HEK293 (cell line): Measurements from ENCODE around the gene ZNF79.

Experiments
- CTCF ChIA-PET: fragments of 350-600 bp; formaldehyde crosslinking; extraction: SDS; loops from one replicate; lab custom pipeline; 2021; ENCODE audit warnings: antibody characterized with exemption; lab: Yijun Ruan, JAX
- POLR2A ChIA-PET: fragments of 300-600 bp; formaldehyde crosslinking; extraction: SDS; loops from one replicate; lab custom pipeline; 2020; ENCODE audit warnings: antibody characterized with exemption, inconsistent platforms; lab: Yijun Ruan, JAX
- H3K27ac ChIP-seq: fragments of 200-500 bp; sonication (Bioruptor generic); 2 replicates; pipeline ENCODE4 v1.5.1; 2014; ENCODE audit warnings: low read depth, low read length, control low read depth, inconsistent platforms; ENCODE audit errors: extremely low read depth
- H3K36me3 ChIP-seq, 2 experiments: fragments of 200-500 bp in 1 of 2; sonication (Bioruptor generic) in 1 of 2; 1 replicate in 1 of 2; 2 replicates in 1 of 2; pipeline ENCODE4 v1.5.1; 2014 to 2017; ENCODE audit warnings: inconsistent platforms in 2 of 2, low read length in 2 of 2; ENCODE audit not compliant: control insufficient read depth in 2 of 2, insufficient read depth in 1 of 2
- H3K4me1 ChIP-seq: fragments of 200-500 bp; sonication (Bioruptor generic); 2 replicates; pipeline ENCODE4 v1.5.1; 2014; ENCODE audit warnings: mild to moderate bottlenecking, low read length, inconsistent platforms; ENCODE audit not compliant: control insufficient read depth, insufficient read depth
- H3K4me3 ChIP-seq: 2 replicates; pipeline ENCODE4 v1.5.1; 2011; ENCODE audit warnings: low read depth, mild to moderate bottlenecking, control low read depth, low read length, moderate library complexity
- H3K9me3 ChIP-seq: fragments of 200-500 bp; sonication (Bioruptor generic); 2 replicates; pipeline ENCODE4 v1.5.1; 2014; ENCODE audit warnings: low read depth, low read length, inconsistent platforms; ENCODE audit not compliant: control insufficient read depth, insufficient read depth
- EGR2 ChIP-seq: fragments of 450-650 bp; formaldehyde crosslinking; IDR thresholded peaks from 2 replicates; pipeline ENCODE4 v1.5.1; 2016; ENCODE audit warnings: low read depth, missing biosample characterization, missing genetic modification characterization
- GLI2 ChIP-seq: fragments of 450-650 bp; formaldehyde crosslinking; IDR thresholded peaks from 2 replicates; pipeline ENCODE4; 2017; ENCODE audit warnings: missing biosample characterization, missing genetic modification characterization, low read depth, borderline replicate concordance
- KLF10 ChIP-seq: fragments of 450-650 bp; IDR thresholded peaks from 2 replicates; pipeline ENCODE4 v1.5.1; 2018; ENCODE audit warnings: missing biosample characterization, mild to moderate bottlenecking, missing genetic modification characterization
- PRDM4 ChIP-seq: fragments of 450-650 bp; formaldehyde crosslinking; IDR thresholded peaks from 2 replicates; pipeline ENCODE4 v1.5.1; 2017; ENCODE audit warnings: missing biosample characterization, missing genetic modification characterization
- REPIN1 ChIP-seq: fragments of 450-650 bp; formaldehyde crosslinking; IDR thresholded peaks from 2 replicates; pipeline ENCODE4 v1.5.1; 2017; ENCODE audit warnings: missing biosample characterization, missing genetic modification characterization, low read depth
- ZBTB1 ChIP-seq: fragments of 450-650 bp; formaldehyde crosslinking; IDR thresholded peaks from 2 replicates; pipeline ENCODE4 v1.5.1; 2016; ENCODE audit warnings: missing biosample characterization, missing genetic modification characterization
- ZBTB21 ChIP-seq: fragments of 450-650 bp; formaldehyde crosslinking; IDR thresholded peaks from 2 replicates; pipeline ENCODE4 v1.5.1; 2017; ENCODE audit warnings: missing biosample characterization, missing genetic modification characterization
- ZBTB49 ChIP-seq: fragments of 450-650 bp; formaldehyde crosslinking; IDR thresholded peaks from 2 replicates; pipeline ENCODE4 v1.5.1; 2016; ENCODE audit warnings: missing biosample characterization, missing genetic modification characterization, low read depth
- ZFHX2 ChIP-seq: fragments of 450-650 bp; formaldehyde crosslinking; conservative IDR thresholded peaks from 2 replicates; pipeline ENCODE4 v1.5.1; 2016; ENCODE audit warnings: missing biosample characterization, missing genetic modification characterization
- ZFP69B ChIP-seq: fragments of 450-650 bp; formaldehyde crosslinking; IDR thresholded peaks from 2 replicates; pipeline ENCODE4 v1.5.1; 2016; ENCODE audit warnings: missing biosample characterization, missing genetic modification characterization
- ZNF132 ChIP-seq: fragments of 450-650 bp; formaldehyde crosslinking; IDR thresholded peaks from 2 replicates; pipeline ENCODE4 v1.5.1; 2017; ENCODE audit warnings: missing biosample characterization, missing genetic modification characterization, borderline replicate concordance
- ZNF140 ChIP-seq: fragments of 450-650 bp; formaldehyde crosslinking; IDR thresholded peaks from 2 replicates; pipeline ENCODE4 v1.5.1; 2016; ENCODE audit warnings: missing biosample characterization, missing genetic modification characterization
- ZNF2 ChIP-seq: fragments of 450-650 bp; formaldehyde crosslinking; IDR thresholded peaks from 2 replicates; pipeline ENCODE4 v1.5.1; 2016; ENCODE audit warnings: missing biosample characterization, missing genetic modification characterization
- ZNF23 ChIP-seq: fragments of 450-650 bp; formaldehyde crosslinking; IDR thresholded peaks from 2 replicates; pipeline ENCODE4 v1.5.1; 2016; ENCODE audit warnings: missing biosample characterization, missing genetic modification characterization, borderline replicate concordance
- ZNF324 ChIP-seq: fragments of 450-650 bp; formaldehyde crosslinking; IDR thresholded peaks from 2 replicates; pipeline ENCODE4 v1.5.1; 2016; ENCODE audit warnings: missing biosample characterization, missing genetic modification characterization
- ZNF37A ChIP-seq: fragments of 450-650 bp; IDR thresholded peaks from 2 replicates; pipeline ENCODE4 v1.5.1; 2018; ENCODE audit warnings: missing biosample characterization, missing genetic modification characterization
- ZNF416 ChIP-seq: fragments of 450-650 bp; formaldehyde crosslinking; IDR thresholded peaks from 2 replicates; pipeline ENCODE4 v1.5.1; 2016; ENCODE audit warnings: missing biosample characterization, missing genetic modification characterization
- ZNF423 ChIP-seq: fragments of 450-650 bp; formaldehyde crosslinking; IDR thresholded peaks from 2 replicates; pipeline ENCODE4 v1.5.1; 2016; ENCODE audit warnings: missing biosample characterization, missing genetic modification characterization
- ZNF654 ChIP-seq: fragments of 450-650 bp; formaldehyde crosslinking; IDR thresholded peaks from 2 replicates; pipeline ENCODE4 v1.5.1; 2016; ENCODE audit warnings: low read depth, missing biosample characterization, missing genetic modification characterization
- ZNF776 ChIP-seq: fragments of 450-650 bp; formaldehyde crosslinking; IDR thresholded peaks from 2 replicates; pipeline ENCODE4 v1.5.0; 2017; ENCODE audit warnings: missing biosample characterization, missing genetic modification characterization, borderline replicate concordance
- ZNF785 ChIP-seq: fragments of 450-650 bp; formaldehyde crosslinking; IDR thresholded peaks from 2 replicates; pipeline ENCODE4 v1.5.1; 2016; ENCODE audit warnings: missing biosample characterization, missing genetic modification characterization
- ZSCAN30 ChIP-seq: fragments of 450-650 bp; IDR thresholded peaks from 2 replicates; pipeline ENCODE4 v1.5.1; 2018; ENCODE audit warnings: missing biosample characterization, mild to moderate bottlenecking, missing genetic modification characterization, moderate library complexity
- ZXDB ChIP-seq: fragments of 450-650 bp; formaldehyde crosslinking; IDR thresholded peaks from 2 replicates; pipeline ENCODE4 v1.5.1; 2016; ENCODE audit warnings: missing biosample characterization, missing genetic modification characterization
- TF ChIP-seq, protein P1 (sequence below): fragments of 450-650 bp; formaldehyde crosslinking; IDR thresholded peaks from 2 replicates; pipeline ENCODE4 v1.5.1; 2017; ENCODE audit warnings: missing biosample characterization, missing genetic modification characterization
- TF ChIP-seq, protein P2 (sequence below): fragments of 450-650 bp; formaldehyde crosslinking; IDR thresholded peaks from 2 replicates; pipeline ENCODE4 v1.5.1; 2016; ENCODE audit warnings: missing biosample characterization, missing genetic modification characterization

Gene ZNF79

DNA sequence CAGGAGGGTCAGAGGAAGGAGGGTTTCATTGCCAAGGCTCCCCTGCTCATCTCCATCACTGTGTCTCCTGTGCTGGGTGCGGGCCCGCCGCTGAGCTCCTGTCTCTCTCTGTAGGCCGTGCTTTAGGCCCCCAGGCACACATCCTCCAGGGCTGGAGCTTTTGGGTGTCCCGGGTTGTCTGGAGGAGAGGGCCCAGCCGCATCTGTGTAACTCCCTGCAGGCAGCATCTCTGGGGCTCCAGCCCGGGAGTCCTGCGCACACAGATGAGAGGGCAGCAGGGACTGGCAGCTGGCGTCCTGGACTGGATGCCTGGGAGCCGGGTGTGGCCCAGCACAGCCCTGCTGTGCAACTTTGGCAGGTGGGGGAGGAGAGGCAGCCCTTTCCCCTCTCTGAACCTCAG lies 67.3 kb downstream of the ZNF79 start:
- Histone ChIP-seq H3K36me3 (peaks cover 0 to 66% of the 10 kb centered on the region in 2 experiments; a peak in 2 of 3 replicates), H3K4me3 (no peak overlapping the region), H3K4me1 (no peaks in the 10 kb centered on the region), H3K9me3 (no peaks in the 10 kb centered on the region), H3K27ac (no peak overlapping the region)
- POLR2A ChIA-PET: interaction anchor here (1.3 kb wide), 1 partner anchor 12 kb away, joined by 3 read pairs; no protein-coding TSS in a partner anchor
- CTCF ChIA-PET: no interaction called here
- TF ChIP-seq ZSCAN30 (tag by site-specific recombination): no peak
- TF ChIP-seq REPIN1 (tag by site-specific recombination): no peak
- TF ChIP-seq ZFHX2 (tag by site-specific recombination): no peak
- no peak for TF ChIP-seq GLI2 (tag by site-specific recombination)
- TF ChIP-seq ZNF140 (tag by site-specific recombination): no peak
- no peak for TF ChIP-seq KLF10 (tag by site-specific recombination)
- TF ChIP-seq ZBTB49 (tag by site-specific recombination): no peak
- TF ChIP-seq ZBTB21 (tag by site-specific recombination): no peak
- TF ChIP-seq ZNF776 (tag by site-specific recombination): no peak
- no peak for TF ChIP-seq EGR2 (tag by site-specific recombination)
- no peak for TF ChIP-seq ZNF324 (tag by site-specific recombination)
- no peak for TF ChIP-seq ZNF785 (tag by site-specific recombination)

DNA sequence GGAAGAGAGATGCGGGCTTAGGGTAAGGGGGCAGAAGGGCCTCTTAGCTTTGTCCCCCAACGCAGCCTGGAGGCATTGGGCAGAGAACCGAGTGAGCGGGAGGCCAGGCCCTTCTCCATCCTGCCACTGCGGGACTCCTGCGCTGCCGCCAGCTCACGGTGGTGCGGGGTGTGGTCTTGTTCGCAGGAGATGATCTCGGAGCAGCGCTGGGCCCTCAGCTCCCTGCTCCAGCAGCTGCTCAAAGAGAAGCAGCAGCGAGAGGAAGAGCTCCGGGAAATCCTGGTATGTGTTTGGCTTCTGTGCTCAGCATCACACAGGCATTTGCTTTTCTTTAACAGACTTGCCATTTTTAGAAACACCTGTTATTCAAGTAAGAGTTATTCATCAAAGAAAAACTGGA lies 68.4 kb downstream of the ZNF79 start:
- H3K4me1 ChIP-seq: no peaks in the 10 kb centered on the region
- no peaks in the 10 kb centered on the region for H3K9me3 ChIP-seq
- H3K27ac ChIP-seq: no peak overlapping the region
- CTCF ChIA-PET: interaction anchor here (0.5 to 1.9 kb wide), 2 partner anchors 11 to 1265 kb away, joined by 3 to 9 read pairs; no protein-coding TSS in a partner anchor
- POLR2A ChIA-PET: interaction anchor here (0.6 kb wide), 1 partner anchor 85 kb away, joined by 5 read pairs; no protein-coding TSS in a partner anchor
- H3K36me3 ChIP-seq: peaks cover 0 to 70% of the 10 kb centered on the region in 2 experiments; a peak in 2 of 3 replicates
- no peak overlapping the region for H3K4me3 ChIP-seq
- TF ChIP-seq ZXDB (tag by site-specific recombination) (no peak), ZNF37A (tag by site-specific recombination) (no peak), ZFP69B (tag by site-specific recombination) (no peak), PRDM4 (tag by site-specific recombination) (no peak), ZNF416 (no peak), ZBTB1 (tag by site-specific recombination) (no peak), ZNF132 (tag by site-specific recombination) (no peak), ZNF654 (tag by site-specific recombination) (no peak), ZNF2 (tag by site-specific recombination) (no peak), ZNF23 (tag by site-specific recombination) (no peak), ZNF423 (tag by site-specific recombination) (no peak)
- TF ChIP-seq, protein P1, sequence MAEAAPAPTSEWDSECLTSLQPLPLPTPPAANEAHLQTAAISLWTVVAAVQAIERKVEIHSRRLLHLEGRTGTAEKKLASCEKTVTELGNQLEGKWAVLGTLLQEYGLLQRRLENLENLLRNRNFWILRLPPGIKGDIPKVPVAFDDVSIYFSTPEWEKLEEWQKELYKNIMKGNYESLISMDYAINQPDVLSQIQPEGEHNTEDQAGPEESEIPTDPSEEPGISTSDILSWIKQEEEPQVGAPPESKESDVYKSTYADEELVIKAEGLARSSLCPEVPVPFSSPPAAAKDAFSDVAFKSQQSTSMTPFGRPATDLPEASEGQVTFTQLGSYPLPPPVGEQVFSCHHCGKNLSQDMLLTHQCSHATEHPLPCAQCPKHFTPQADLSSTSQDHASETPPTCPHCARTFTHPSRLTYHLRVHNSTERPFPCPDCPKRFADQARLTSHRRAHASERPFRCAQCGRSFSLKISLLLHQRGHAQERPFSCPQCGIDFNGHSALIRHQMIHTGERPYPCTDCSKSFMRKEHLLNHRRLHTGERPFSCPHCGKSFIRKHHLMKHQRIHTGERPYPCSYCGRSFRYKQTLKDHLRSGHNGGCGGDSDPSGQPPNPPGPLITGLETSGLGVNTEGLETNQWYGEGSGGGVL (tag by site-specific recombination): no peak
- TF ChIP-seq, protein P2, sequence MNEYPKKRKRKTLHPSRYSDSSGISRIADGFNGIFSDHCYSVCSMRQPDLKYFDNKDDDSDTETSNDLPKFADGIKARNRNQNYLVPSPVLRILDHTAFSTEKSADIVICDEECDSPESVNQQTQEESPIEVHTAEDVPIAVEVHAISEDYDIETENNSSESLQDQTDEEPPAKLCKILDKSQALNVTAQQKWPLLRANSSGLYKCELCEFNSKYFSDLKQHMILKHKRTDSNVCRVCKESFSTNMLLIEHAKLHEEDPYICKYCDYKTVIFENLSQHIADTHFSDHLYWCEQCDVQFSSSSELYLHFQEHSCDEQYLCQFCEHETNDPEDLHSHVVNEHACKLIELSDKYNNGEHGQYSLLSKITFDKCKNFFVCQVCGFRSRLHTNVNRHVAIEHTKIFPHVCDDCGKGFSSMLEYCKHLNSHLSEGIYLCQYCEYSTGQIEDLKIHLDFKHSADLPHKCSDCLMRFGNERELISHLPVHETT (tag by site-specific recombination): no peak
